DOHH2 (cell line): ENCODE data around the gene UBE2S.
"Not testable (repeated sequence)": the region's sequence is repeated elsewhere in the genome, so short reads cannot be mapped to it uniquely, and the experiment has no call there.

Experiments used
- H3F3A ChIP-seq: fragments of 200-600 bp; sonication (generic), shearing (Covaris generic); 2 replicates; pipeline ENCODE4 v1.6.0; 2016; ENCODE audit warnings: antibody characterized with exemption, mild to moderate bottlenecking; ENCODE audit not compliant: control insufficient read depth, insufficient read depth
- H3K27ac ChIP-seq: fragments of 200-600 bp; sonication (generic); 2 replicates; pipeline ENCODE4 v1.5.1; 2014; ENCODE audit warnings: low read depth, mild to moderate bottlenecking, low read length, moderate library complexity
- H3K27me3 ChIP-seq: fragments of 200-600 bp; sonication (generic); 2 replicates; pipeline ENCODE4 v1.6.1; 2014; ENCODE audit warnings: mild to moderate bottlenecking, low read length, mixed read lengths; ENCODE audit not compliant: control insufficient read depth
- H3K36me3 ChIP-seq: fragments of 200-600 bp; sonication (generic); 2 replicates; pipeline ENCODE4 v1.6.1; 2014; ENCODE audit warnings: mild to moderate bottlenecking, low read length, moderate library complexity, mixed read lengths; ENCODE audit not compliant: control insufficient read depth
- H3K4me1 ChIP-seq: fragments of 200-600 bp; sonication (generic); 2 replicates; pipeline ENCODE4 v1.6.1; 2014; ENCODE audit warnings: mild to moderate bottlenecking, low read length, mixed read lengths; ENCODE audit not compliant: control insufficient read depth
- H3K4me2 ChIP-seq: fragments of 200-600 bp; sonication (generic); 2 replicates; pipeline ENCODE4 v1.6.0; 2014; ENCODE audit warnings: mild to moderate bottlenecking, low read length, moderate library complexity
- H3K4me3 ChIP-seq: fragments of 200-600 bp; sonication (generic); 2 replicates; pipeline ENCODE4 v1.5.1; 2014; ENCODE audit warnings: mild to moderate bottlenecking, low read length, mixed read lengths
- H3K79me2 ChIP-seq: fragments of 200-600 bp; sonication (generic); 2 replicates; pipeline ENCODE4 v1.6.1; 2014; ENCODE audit warnings: mild to moderate bottlenecking, low read length, mixed read lengths; ENCODE audit not compliant: control insufficient read depth
- H3K9me2 ChIP-seq: fragments of 200-600 bp; sonication (generic); replicated peaks from 2 replicates; pipeline ENCODE4 v1.6.1; 2014; ENCODE audit warnings: mild to moderate bottlenecking, low read length, mixed read lengths; ENCODE audit not compliant: control insufficient read depth
- H3K9me3 ChIP-seq: fragments of 200-600 bp; sonication (generic); 2 replicates; pipeline ENCODE4 v1.6.1; 2014; ENCODE audit warnings: antibody characterized with exemption, low read length, mixed read lengths; ENCODE audit not compliant: control insufficient read depth, insufficient read depth
- H4K20me1 ChIP-seq: fragments of 200-600 bp; sonication (generic); 2 replicates; pipeline ENCODE4 v1.6.0; 2014; ENCODE audit warnings: low read depth, mild to moderate bottlenecking, antibody characterized with exemption, low read length, moderate library complexity; ENCODE audit not compliant: control insufficient read depth, insufficient read depth
- EZH2phosphoT487 ChIP-seq: fragments of 200-600 bp; sonication (generic); IDR thresholded peaks from 2 replicates; pipeline ENCODE4 v1.6.1; 2017; ENCODE audit warnings: borderline replicate concordance, mild to moderate bottlenecking, antibody characterized with exemption, low read length, moderate library complexity, mixed read lengths
- TF ChIP-seq, protein P1 (sequence below): fragments of 200-600 bp; sonication (generic); IDR thresholded peaks from one replicate; pipeline ENCODE4 v1.5.1; 2014; ENCODE audit warnings: antibody characterized with exemption, mild to moderate bottlenecking, low read depth, low read length; ENCODE audit not compliant: poor library complexity, severe bottlenecking

The UBE2S gene

DNA sequence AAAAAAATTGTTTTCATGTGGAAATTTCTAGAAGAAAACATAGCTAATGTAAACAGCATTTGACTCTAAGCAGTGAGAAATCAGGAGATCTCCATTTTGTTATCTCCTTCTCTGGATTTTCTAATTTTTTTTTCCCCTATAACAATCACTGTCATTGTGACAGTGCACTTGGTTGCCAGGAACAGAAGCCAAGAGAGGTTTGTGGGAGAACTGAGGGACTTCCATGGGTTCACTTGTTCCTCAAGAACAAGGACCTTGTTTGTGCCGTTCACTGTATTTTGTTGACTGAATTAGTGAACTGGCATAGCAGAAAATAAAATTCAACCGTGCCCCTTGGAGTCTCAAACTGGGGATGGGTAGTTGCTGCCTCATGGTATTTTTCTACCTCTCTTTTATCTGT lies 18.5 kb upstream of the UBE2S start:
- Histone ChIP-seq H3F3A (no peaks in the 10 kb centered on the region), H3K27me3 (no peaks in the 10 kb centered on the region; the same call in 1 of the 2 replicates), H3K79me2 (no peaks in the 10 kb centered on the region), H3K4me2 (no peak overlapping the region), H3K4me1 (peaks cover 3% of the 10 kb centered on the region; the same call in 1 of the 2 replicates), H4K20me1 (no peaks in the 10 kb centered on the region), H3K36me3 (no peaks in the 10 kb centered on the region), H3K4me3 (no peak overlapping the region), H3K27ac (no peak overlapping the region), H3K9me3 (no peaks in the 10 kb centered on the region), H3K9me2 (no peaks in the 10 kb centered on the region)
- TF ChIP-seq EZH2phosphoT487 = no peak
- TF ChIP-seq, protein P1, sequence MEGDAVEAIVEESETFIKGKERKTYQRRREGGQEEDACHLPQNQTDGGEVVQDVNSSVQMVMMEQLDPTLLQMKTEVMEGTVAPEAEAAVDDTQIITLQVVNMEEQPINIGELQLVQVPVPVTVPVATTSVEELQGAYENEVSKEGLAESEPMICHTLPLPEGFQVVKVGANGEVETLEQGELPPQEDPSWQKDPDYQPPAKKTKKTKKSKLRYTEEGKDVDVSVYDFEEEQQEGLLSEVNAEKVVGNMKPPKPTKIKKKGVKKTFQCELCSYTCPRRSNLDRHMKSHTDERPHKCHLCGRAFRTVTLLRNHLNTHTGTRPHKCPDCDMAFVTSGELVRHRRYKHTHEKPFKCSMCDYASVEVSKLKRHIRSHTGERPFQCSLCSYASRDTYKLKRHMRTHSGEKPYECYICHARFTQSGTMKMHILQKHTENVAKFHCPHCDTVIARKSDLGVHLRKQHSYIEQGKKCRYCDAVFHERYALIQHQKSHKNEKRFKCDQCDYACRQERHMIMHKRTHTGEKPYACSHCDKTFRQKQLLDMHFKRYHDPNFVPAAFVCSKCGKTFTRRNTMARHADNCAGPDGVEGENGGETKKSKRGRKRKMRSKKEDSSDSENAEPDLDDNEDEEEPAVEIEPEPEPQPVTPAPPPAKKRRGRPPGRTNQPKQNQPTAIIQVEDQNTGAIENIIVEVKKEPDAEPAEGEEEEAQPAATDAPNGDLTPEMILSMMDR = no peak

GRCh38 chr19:55424518-55424917 lies 16.9 kb upstream of the UBE2S start:
- no peaks in the 10 kb centered on the region for H4K20me1 ChIP-seq
- 0 out of 2 replicates have a peak, but pooled peaks cover 6% of the 10 kb centered on the region for H3K9me3 ChIP-seq
- H3K4me1 ChIP-seq = peaks cover 3% of the 10 kb centered on the region; the same call in 1 of the 2 replicates
- no peak overlapping the region for H3K4me2 ChIP-seq
- H3K27ac ChIP-seq = no peak overlapping the region
- peaks cover 3% of the 10 kb centered on the region; the same call in 1 of the 2 replicates for H3K27me3 ChIP-seq
- no peaks in the 10 kb centered on the region for H3K36me3 ChIP-seq
- TF ChIP-seq, protein P1 = no peak
- TF ChIP-seq EZH2phosphoT487 = no peak
- no peaks in the 10 kb centered on the region for H3K9me2 ChIP-seq
- H3K4me3 ChIP-seq = no peak overlapping the region
- no peaks in the 10 kb centered on the region for H3F3A ChIP-seq
- H3K79me2 ChIP-seq = no peaks in the 10 kb centered on the region

DNA sequence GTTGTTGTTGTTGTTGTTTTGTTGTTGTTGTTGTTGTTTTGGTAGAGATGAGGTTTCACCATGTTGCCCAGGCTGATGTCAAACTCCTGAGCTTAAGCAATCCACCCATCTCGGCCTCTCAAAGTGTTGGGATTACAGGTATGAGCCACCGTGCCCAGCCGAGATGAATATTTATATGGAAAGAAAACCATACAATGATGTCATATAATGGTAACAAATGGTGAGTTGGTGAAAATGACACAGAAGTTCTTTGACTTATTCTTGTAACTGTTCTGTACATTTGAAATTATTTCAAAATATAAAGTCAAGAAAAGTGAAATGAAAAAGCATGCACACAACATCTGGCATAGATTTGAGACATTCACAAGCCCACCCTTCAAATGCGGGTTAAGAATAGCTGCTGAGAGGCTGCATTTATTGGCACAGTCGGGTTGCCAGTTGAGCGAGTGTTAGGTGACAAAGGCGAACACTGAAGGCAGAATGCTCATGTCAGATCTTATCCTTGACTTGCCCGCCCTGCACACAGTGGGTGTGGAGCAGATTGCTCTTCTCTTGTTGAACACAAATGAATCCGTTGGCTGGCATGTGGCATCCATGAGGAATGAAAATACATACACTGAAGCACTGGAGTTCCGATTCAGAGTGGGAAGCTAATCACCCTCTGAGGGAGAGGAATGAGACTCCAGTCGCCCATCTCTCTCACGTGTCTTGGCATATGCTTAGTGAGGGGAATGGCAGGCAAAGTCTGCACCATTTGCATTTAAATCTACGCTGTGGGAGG lies 15.8 kb upstream of the UBE2S start:
- TF ChIP-seq, protein P1 = no peak
- TF ChIP-seq EZH2phosphoT487 = no peak
- Histone ChIP-seq H3K4me1 (peaks cover 3% of the 10 kb centered on the region), H4K20me1 (no peaks in the 10 kb centered on the region)

GRCh38 chr19:55421281-55421680 lies 13.7 kb upstream of the UBE2S start:
- H3K9me3 ChIP-seq, H3K4me3 ChIP-seq, H3K4me1 ChIP-seq, H3K9me2 ChIP-seq, H3K4me2 ChIP-seq, H3K79me2 ChIP-seq, H3K36me3 ChIP-seq, H3K27me3 ChIP-seq, H4K20me1 ChIP-seq, H3F3A ChIP-seq, H3K27ac ChIP-seq: not testable (repeated sequence)

More for the DNA sequence above, 15.8 kb upstream of the UBE2S start:
- Histone ChIP-seq H3F3A (no peaks in the 10 kb centered on the region), H3K9me3 (0 out of 2 replicates have a peak, but pooled peaks cover 6% of the 10 kb centered on the region), H3K4me2 (no peak overlapping the region), H3K79me2 (no peaks in the 10 kb centered on the region), H3K27me3 (peaks cover 3% of the 10 kb centered on the region; the same call in 1 of the 2 replicates), H3K9me2 (no peaks in the 10 kb centered on the region), H3K4me3 (no peak overlapping the region), H3K27ac (no peak overlapping the region), H3K36me3 (no peaks in the 10 kb centered on the region)
